Suprapubic skin (tissue), 4 donors: ENCODE results near the gene ANKLE2.

Source experiments
- POLR2A ChIP-seq, 2 donors: fragments of 450-650 bp; IDR thresholded peaks; one replicate each; pipeline ENCODE4 v1.6.1; 2017; ENCODE audit warnings: antibody characterized with exemption in 2 of 2, mild to moderate bottlenecking in 2 of 2, moderate library complexity in 2 of 2
- POLR2AphosphoS5 ChIP-seq, 3 donors: sonication (generic); formaldehyde crosslinking; IDR thresholded peaks; one replicate each; pipeline ENCODE4 v1.6.1; 2017; ENCODE audit warnings: antibody characterized with exemption in 3 of 3
- TF ChIP-seq, protein P1 (sequence below), 2 donors: fragments of 200-600 bp in 1 of 2; fragments of 450-650 bp in 1 of 2; sonication (generic) in 1 of 2; IDR thresholded peaks; one replicate each; pipeline ENCODE4 v1.5.1; 2016 to 2019; ENCODE audit warnings: antibody characterized with exemption in 2 of 2, mild to moderate bottlenecking in 1 of 2, moderate library complexity in 1 of 2

- TF ChIP-seq, protein P1, sequence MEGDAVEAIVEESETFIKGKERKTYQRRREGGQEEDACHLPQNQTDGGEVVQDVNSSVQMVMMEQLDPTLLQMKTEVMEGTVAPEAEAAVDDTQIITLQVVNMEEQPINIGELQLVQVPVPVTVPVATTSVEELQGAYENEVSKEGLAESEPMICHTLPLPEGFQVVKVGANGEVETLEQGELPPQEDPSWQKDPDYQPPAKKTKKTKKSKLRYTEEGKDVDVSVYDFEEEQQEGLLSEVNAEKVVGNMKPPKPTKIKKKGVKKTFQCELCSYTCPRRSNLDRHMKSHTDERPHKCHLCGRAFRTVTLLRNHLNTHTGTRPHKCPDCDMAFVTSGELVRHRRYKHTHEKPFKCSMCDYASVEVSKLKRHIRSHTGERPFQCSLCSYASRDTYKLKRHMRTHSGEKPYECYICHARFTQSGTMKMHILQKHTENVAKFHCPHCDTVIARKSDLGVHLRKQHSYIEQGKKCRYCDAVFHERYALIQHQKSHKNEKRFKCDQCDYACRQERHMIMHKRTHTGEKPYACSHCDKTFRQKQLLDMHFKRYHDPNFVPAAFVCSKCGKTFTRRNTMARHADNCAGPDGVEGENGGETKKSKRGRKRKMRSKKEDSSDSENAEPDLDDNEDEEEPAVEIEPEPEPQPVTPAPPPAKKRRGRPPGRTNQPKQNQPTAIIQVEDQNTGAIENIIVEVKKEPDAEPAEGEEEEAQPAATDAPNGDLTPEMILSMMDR (IDR thresholded peaks at IDR 0.05): no peak
- TF ChIP-seq POLR2AphosphoS5 (IDR thresholded peaks at IDR 0.05) (no peak), POLR2A (IDR thresholded peaks at IDR 0.05) (no peak)
These were observed 27.4 kb downstream of the ANKLE2 start for GRCh38 chr12:132734206-132734605.
